Limb (tissue), 2 donors: ENCODE data around the gene DBNL.

Source experiments
- DNase-seq, 2 donors: peaks; one replicate each; pipeline ENCODE4 v3.0.0-alpha.2; 2016; ENCODE audit errors: extremely low spot score in 2 of 2

The DBNL gene

GRCh38 chr7:44077061-44077460, 32.6 kb downstream of the DBNL start:
- no peak for DNase-seq

GRCh38 chr7:44077681-44078091, 33.2 kb downstream of the DBNL start:
- DNase-seq = no peak

- no peak for DNase-seq
Measured at GRCh38 chr7:44078521-44078920, 34.0 kb downstream of the DBNL start.

GRCh38 chr7:44079331-44080021, 35.0 kb downstream of the DBNL start:
- no peak for DNase-seq

- DNase-seq = no peak
Measured at GRCh38 chr7:44080118-44080517, 35.6 kb downstream of the DBNL start.

- DNase-seq = no peak
Measured at GRCh38 chr7:44080686-44081265, 36.3 kb downstream of the DBNL start.

- DNase-seq = no peak
Measured at GRCh38 chr7:44081266-44081748, 36.8 kb downstream of the DBNL start.

GRCh38 chr7:44082541-44083207, 38.2 kb downstream of the DBNL start:
- DNase-seq = peak; percentile 97 to 99

- DNase-seq = no peak
Measured at GRCh38 chr7:44083796-44084195, 39.3 kb downstream of the DBNL start.

- DNase-seq = no peak
Measured at GRCh38 chr7:44084701-44085100, 40.2 kb downstream of the DBNL start.

GRCh38 chr7:44085546-44085945, 41.0 kb downstream of the DBNL start:
- DNase-seq = no peak

GRCh38 chr7:44086627-44087026, 42.1 kb downstream of the DBNL start:
- no peak for DNase-seq

- peak in 1 of 2 donors; percentile 28 for DNase-seq
Measured at GRCh38 chr7:44087911-44088838, 43.7 kb downstream of the DBNL start.

- DNase-seq = no peak
Measured at GRCh38 chr7:44093102-44093641, 48.7 kb downstream of the DBNL start.

- DNase-seq = no peak
Measured at GRCh38 chr7:44094365-44094764, 49.9 kb downstream of the DBNL start.

GRCh38 chr7:44094883-44095592, 50.5 kb downstream of the DBNL start:
- DNase-seq = no peak

GRCh38 chr7:44095781-44096180, 51.3 kb downstream of the DBNL start:
- DNase-seq = no peak

- DNase-seq = no peak
Measured at GRCh38 chr7:44096326-44096881, 51.9 kb downstream of the DBNL start.

GRCh38 chr7:44097064-44097932, 52.8 kb downstream of the DBNL start:
- DNase-seq = no peak
